ENCODE measurements around the gene UNK.
"Not testable (repeated sequence)": the region's sequence is repeated elsewhere in the genome, so short reads cannot be mapped to it uniquely, and the experiment has no call there.

Gene UNK

GRCh38 chr17:75839942-75840798 lies 55.6 kb downstream of the UNK start:
- no peak for DNase-seq

GRCh38 chr17:75840799-75841164 lies 56.2 kb downstream of the UNK start:
- no peak for DNase-seq

GRCh38 chr17:75842411-75842810 lies 57.8 kb downstream of the UNK start:
- DNase-seq: no peak

- DNase-seq: peak in 1 of 6 experiments; percentile 27
Observed at GRCh38 chr17:75842963-75843576, 58.5 kb downstream of the UNK start.

GRCh38 chr17:75843577-75844529 lies 59.2 kb downstream of the UNK start, which contains the start of gene UNC13D:
Gene UNC13D, minus strand, starts transcription at chr17:75844404. Its CDS starts 67 bp downstream, at chr17:75844337.
- DNase-seq: peak; percentile 45 to 71 (median 56)

GRCh38 chr17:75844530-75845057 lies 60.0 kb downstream of the UNK start:
- peak in 2 of 6 experiments; percentile 30 to 36 for DNase-seq

- DNase-seq: peak in 5 of 6 experiments; percentile 8 to 51 (median 36)
Observed at GRCh38 chr17:75845058-75845711, 60.6 kb downstream of the UNK start.

GRCh38 chr17:75845933-75846691 lies 61.5 kb downstream of the UNK start:
- no peak for DNase-seq

GRCh38 chr17:75846692-75847613 lies 62.3 kb downstream of the UNK start:
- no peak for DNase-seq

GRCh38 chr17:75847614-75848522 lies 63.3 kb downstream of the UNK start:
- DNase-seq: no peak

GRCh38 chr17:75848523-75849278 lies 64.1 kb downstream of the UNK start:
- peak; percentile 54 to 81 (median 73) for DNase-seq

GRCh38 chr17:75849279-75849646 lies 64.7 kb downstream of the UNK start:
- DNase-seq: no peak

- DNase-seq: no peak
Observed at GRCh38 chr17:75849724-75850123, 65.1 kb downstream of the UNK start.

GRCh38 chr17:75850928-75851692 lies 66.5 kb downstream of the UNK start:
- DNase-seq: no peak

- not testable (repeated sequence) for DNase-seq
Observed at GRCh38 chr17:75851693-75851991, 67.0 kb downstream of the UNK start.

- DNase-seq: no peak
Observed at GRCh38 chr17:75853433-75853832, 68.8 kb downstream of the UNK start.

- peak in 1 of 6 experiments; percentile 25 for DNase-seq
Observed at GRCh38 chr17:75854101-75854748, 69.6 kb downstream of the UNK start.
